Heart right ventricle (tissue), 16 donors: ENCODE measurements around the gene WDR45. TPM values are rescaled to one million over a fixed set of nuclear protein-coding genes. Genes with fewer than 3 reads are reported as not detected.
"Not testable (repeated sequence)": the region's sequence is repeated elsewhere in the genome, so short reads cannot be mapped to it uniquely, and the experiment has no call there.

Source experiments
- ATAC-seq, 8 donors: fragments of 200-7000 bp; cut with Tn5 transposase; one replicate each; pipeline ENCODE4 v1.9.1; 2020; ENCODE audit warnings: mild to moderate bottlenecking in 8 of 8, moderate library complexity in 8 of 8, moderate number of reproducible peaks in 1 of 8
- DNase-seq, 2 donors: peaks; one replicate each; pipeline ENCODE4 v3.0.0-alpha.2; 2020
- H3K27ac ChIP-seq, 10 donors: fragments of 200-600 bp; sonication (generic) in 2 of 10; one replicate each; pipeline versions ENCODE4 v1.5.0 to v1.8.0; 2020 to 2022; ENCODE audit warnings: mild to moderate bottlenecking in 3 of 10
- H3K27me3 ChIP-seq, 7 donors: fragments of 200-600 bp; one replicate each; pipeline ENCODE4 v1.8.0; 2021 to 2022; ENCODE audit warnings: mild to moderate bottlenecking in 2 of 7
- H3K36me3 ChIP-seq, 9 donors: fragments of 200-600 bp; sonication (generic) in 1 of 9; one replicate each; pipeline versions ENCODE4 v1.5.0 to v1.8.0; 2020 to 2022; ENCODE audit warnings: mild to moderate bottlenecking in 2 of 9
- H3K4me1 ChIP-seq, 9 donors: fragments of 200-600 bp; sonication (generic) in 1 of 9; one replicate each; pipeline versions ENCODE4 v1.5.0 to v1.8.0; 2020 to 2022; ENCODE audit warnings: mild to moderate bottlenecking in 4 of 9
- H3K4me3 ChIP-seq, 10 donors: fragments of 200-600 bp; sonication (generic) in 2 of 10; one replicate each; pipeline versions ENCODE4 v1.5.0 to v1.8.0; 2020 to 2022; ENCODE audit warnings: mild to moderate bottlenecking in 7 of 10, moderate library complexity in 2 of 10
- H3K9me3 ChIP-seq, 11 donors: fragments of 200-600 bp in 10 of 11; sonication (generic) in 2 of 11; one replicate each; pipeline versions ENCODE4 v1.5.0 to v1.8.0; 2013 to 2022; ENCODE audit warnings: mild to moderate bottlenecking in 2 of 11, control low read depth in 1 of 11, moderate library complexity in 1 of 11
- WGBS, 2 donors: extraction: QIAGEN DNeasy Blood & Tissue Kit; methylation state at CpG; one replicate each; pipeline ENCODE4 v1.1.7; 2013; ENCODE audit warnings: inconsistent platforms in 1 of 2; 5-methylcytosine and 5-hydroxymethylcytosine counted together
- intact Hi-C, 10 donors: fragments of 100-400 bp; cut with DNase I; formaldehyde crosslinking; loops; one replicate each; pipeline versions ENCODE4 v1.11.1 to v1.14.2; 2022
- long read RNA-seq, 3 donors: library from polyadenylated mRNA; unstranded; transcript quantifications; one replicate each; pipeline ENCODE4 v2.0.0, GENCODE V29; 2020 to 2021
- polyA plus RNA-seq, 2 donors: library from polyadenylated mRNA; stranded (reverse); fragments of 200-250 nt; gene quantifications; one replicate each; pipeline ENCODE4 v1.2.3, GENCODE V29; 2013
- total RNA-seq, 10 donors: library from RNA; stranded (reverse); fragmentation: NEBNext Ultra II Directional in 3 of 10; extraction: Animal tissue kit (Norgen Biotek cat#: 25700) in 3 of 10; gene quantifications; one replicate each; pipeline versions ENCODE4 v1.2.1 to v1.2.4, GENCODE V29; 2021 to 2023
- TF ChIP-seq, protein P1 (sequence below), 9 donors: fragments of 200-600 bp; sonication (generic) in 2 of 9; IDR thresholded peaks; one replicate each; pipeline versions ENCODE4 v1.5.0 to v1.8.0; 2021 to 2022; ENCODE audit warnings: antibody characterized with exemption in 9 of 9, mild to moderate bottlenecking in 5 of 9, moderate library complexity in 1 of 9
- donor health status: Arrhythmogenic right ventricular cardiomyopathy.
- donor health status: ischemic (EF 13 %, LVEDD 7.1; RV severe dilation, severe dysfunction).
- donor health status: healthy with polysubstance abuse.
- donor health status: DM: no; HTN: yes; CAD: no.
- donor health status: DM: no; HTN: no; CAD: no.
- donor health status: ischemic (EF 25% LVEDD 6.9; RV normal size, moderate dysfunction).
- donor health status: ischemic (EF 25% LVEDD 5.7; RV mildly dilated, moderate dysfunction).
- donor health status: healthy.
- donor health status: DM: yes; HTN: yes; CAD: no.
- donor health status: Ischemic cardiomyopathy.
- donor health status: ischemic (EF 35%, LVEDD 5.7; RV mildly dilated, moderate dysfunction).
- donor health status: nonischemic (EF 11% LVEDD 7.7; RV severe dilation, severe dysfunction).
- donor health status: DM: yes; HTN: yes; CAD: no.
- donor health status: PGD.
- donor health status: ischemic (EF 29% LVEDD 5.4; RV normal size, mild dysfunction).
- donor health status: nonischemic (EF 23%, LVEDD 6.1; RV moderate dilation, normal function).

WDR45 gene
- total RNA-seq, result 10 to 100 TPM; 45.7 to 84.7 (median 60.6) TPM
- 100 to 1,000 TPM in 1 of 2 donors, 10 to 100 TPM in 1; 87.7 to 107 TPM for polyA plus RNA-seq
- long read RNA-seq, donor 1, transcript WDR45-224 (10 exons, 1,301 nt), result minor isoform, 11 of 110 reads
- long read RNA-seq, donor 1, transcript WDR45-207 (11 exons, 1,639 nt), result major isoform, 37 of 110 reads
- long read RNA-seq, donor 1, partial matches to known transcripts, result 15 of 110 reads
- long read RNA-seq, donor 1, other reads (novel, unspliced or antisense), result 40 of 110 reads
- long read RNA-seq, donor 2, transcript WDR45-207 (11 exons, 1,639 nt), result major isoform, 26 of 78 reads
- long read RNA-seq, donor 2, transcript WDR45-206 (11 exons, 1,381 nt), result minor isoform, 7 of 78 reads
- long read RNA-seq, donor 2, transcript WDR45-224 (10 exons, 1,301 nt), result minor isoform, 6 of 78 reads
- long read RNA-seq, donor 2, partial matches to known transcripts, result 10 of 78 reads
- long read RNA-seq, donor 2, other reads (novel, unspliced or antisense), result 27 of 78 reads
- long read RNA-seq, donor 3, transcript WDR45-206 (11 exons, 1,381 nt), result minor isoform, 5 of 76 reads
- long read RNA-seq, donor 3, transcript WDR45-207 (11 exons, 1,639 nt), result major isoform, 32 of 76 reads
- long read RNA-seq, donor 3, transcript WDR45-224 (10 exons, 1,301 nt), result minor isoform, 7 of 76 reads
- long read RNA-seq, donor 3, partial matches to known transcripts, result 10 of 76 reads
- long read RNA-seq, donor 3, other reads (novel, unspliced or antisense), result 20 of 76 reads

DNA sequence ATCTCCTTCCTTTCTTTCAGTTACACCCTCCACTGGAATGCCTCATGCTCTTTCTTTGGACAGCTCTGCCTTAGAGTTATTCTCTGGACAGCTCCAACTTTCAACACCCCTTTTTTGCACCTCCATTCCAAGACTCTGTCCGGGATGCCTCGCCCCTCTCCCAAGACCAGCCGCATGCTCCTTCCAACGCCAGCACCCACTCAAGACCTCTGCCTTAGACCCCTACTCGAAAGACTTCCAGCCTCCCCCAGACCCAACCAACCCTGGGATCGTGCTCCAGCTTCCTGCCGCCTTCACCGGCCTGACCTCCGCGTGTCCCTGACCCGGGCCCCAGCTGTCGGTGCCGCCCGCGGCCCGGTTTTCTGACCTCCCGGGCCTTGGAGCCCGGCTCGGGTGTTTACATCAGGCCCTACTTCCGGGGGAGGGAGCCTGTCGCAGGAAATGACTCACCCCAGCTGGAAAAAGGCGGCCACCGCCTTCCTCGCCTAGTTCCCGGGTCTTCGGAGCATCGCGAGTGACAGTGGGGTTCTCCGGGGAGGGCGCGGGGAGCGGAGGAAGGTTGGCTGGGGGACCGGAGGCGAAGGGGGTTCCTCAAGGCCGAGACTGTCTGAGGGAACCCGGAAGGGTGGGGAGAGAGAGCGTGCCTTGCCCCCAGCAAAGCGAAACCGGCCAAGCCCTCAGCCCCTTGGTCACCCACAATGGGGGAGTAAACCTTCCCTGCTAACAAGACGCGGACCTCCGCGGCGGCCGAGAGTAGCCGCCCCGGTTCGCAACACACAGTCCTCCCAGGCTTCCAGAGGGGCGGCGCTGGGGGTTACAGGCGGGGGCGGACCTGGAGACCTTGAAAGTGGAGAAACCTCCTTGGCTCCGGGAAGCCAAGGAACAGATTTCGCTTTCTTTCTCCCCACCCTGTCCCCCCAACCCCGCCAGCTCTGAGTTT lies at the start of gene WDR45:
WDR45 (minus strand) TSS at position 399 of the 940 bp plus-strand sequence. CDS start 1,792 bp downstream, outside the sequence.
- Histone ChIP-seq H3K4me3 (peak within 1 kb of the TSS; percentile 53 to 75 (median 68)), H3K4me1 (peaks cover 0 to 13% (median 0%) of the 10 kb centered on the region in 9 donors), H3K27ac (peak within 1 kb of the TSS; percentile 89 to 98 (median 95)), H3K36me3 (peaks cover 0 to 32% (median 0%) of the 10 kb centered on the region in 9 donors), H3K9me3 (no peaks in the 10 kb centered on the region), H3K27me3 (no peaks in the 10 kb centered on the region)
- intact Hi-C loops, result loop anchor here in 2 of 10 donors (2.0 to 5.0 kb wide), 2 partner anchors 21 to 37 kb away; partner anchors contain the start of gene TFE3 (in 1 of the 2)
- WGBS, 2 donors, result 0% methylated on average over 38 to 55 of the region's 55 CpGs
- ATAC-seq (peak; percentile 76 to 96 (median 93)), DNase-seq (peak; percentile 70 to 77)
- TF ChIP-seq, protein P1, sequence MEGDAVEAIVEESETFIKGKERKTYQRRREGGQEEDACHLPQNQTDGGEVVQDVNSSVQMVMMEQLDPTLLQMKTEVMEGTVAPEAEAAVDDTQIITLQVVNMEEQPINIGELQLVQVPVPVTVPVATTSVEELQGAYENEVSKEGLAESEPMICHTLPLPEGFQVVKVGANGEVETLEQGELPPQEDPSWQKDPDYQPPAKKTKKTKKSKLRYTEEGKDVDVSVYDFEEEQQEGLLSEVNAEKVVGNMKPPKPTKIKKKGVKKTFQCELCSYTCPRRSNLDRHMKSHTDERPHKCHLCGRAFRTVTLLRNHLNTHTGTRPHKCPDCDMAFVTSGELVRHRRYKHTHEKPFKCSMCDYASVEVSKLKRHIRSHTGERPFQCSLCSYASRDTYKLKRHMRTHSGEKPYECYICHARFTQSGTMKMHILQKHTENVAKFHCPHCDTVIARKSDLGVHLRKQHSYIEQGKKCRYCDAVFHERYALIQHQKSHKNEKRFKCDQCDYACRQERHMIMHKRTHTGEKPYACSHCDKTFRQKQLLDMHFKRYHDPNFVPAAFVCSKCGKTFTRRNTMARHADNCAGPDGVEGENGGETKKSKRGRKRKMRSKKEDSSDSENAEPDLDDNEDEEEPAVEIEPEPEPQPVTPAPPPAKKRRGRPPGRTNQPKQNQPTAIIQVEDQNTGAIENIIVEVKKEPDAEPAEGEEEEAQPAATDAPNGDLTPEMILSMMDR (IDR thresholded peaks at IDR 0.05), result no peak

GRCh38 chrX:49129427-49129826 lies 49.7 kb upstream of the WDR45 start:
- no peak overlapping the region for H3K27ac ChIP-seq
- no peaks in the 10 kb centered on the region for H3K9me3 ChIP-seq
- intact Hi-C loops, result no loop called here
- no peaks in the 10 kb centered on the region for H3K36me3 ChIP-seq
- 71 to 73% methylated on average over 4 of the region's 4 CpGs for WGBS, 2 donors
- ATAC-seq (no peak), DNase-seq (no peak)
- H3K27me3 ChIP-seq, result no peaks in the 10 kb centered on the region
- TF ChIP-seq, protein P1 (IDR thresholded peaks at IDR 0.05), result no peak
- no peak overlapping the region for H3K4me3 ChIP-seq
- H3K4me1 ChIP-seq, result peaks cover 0 to 3% (median 0%) of the 10 kb centered on the region in 9 donors

- H3K9me3 ChIP-seq, DNase-seq, H3K27ac ChIP-seq, intact Hi-C loops, H3K27me3 ChIP-seq, H3K36me3 ChIP-seq, H3K4me3 ChIP-seq, H3K4me1 ChIP-seq, ATAC-seq: not testable (repeated sequence)
- 88 to 94% methylated on average over 11 to 12 of the region's 13 CpGs for WGBS, 2 donors
Observed at GRCh38 chrX:49127742-49128258, 48.1 kb upstream of the WDR45 start.

DNA sequence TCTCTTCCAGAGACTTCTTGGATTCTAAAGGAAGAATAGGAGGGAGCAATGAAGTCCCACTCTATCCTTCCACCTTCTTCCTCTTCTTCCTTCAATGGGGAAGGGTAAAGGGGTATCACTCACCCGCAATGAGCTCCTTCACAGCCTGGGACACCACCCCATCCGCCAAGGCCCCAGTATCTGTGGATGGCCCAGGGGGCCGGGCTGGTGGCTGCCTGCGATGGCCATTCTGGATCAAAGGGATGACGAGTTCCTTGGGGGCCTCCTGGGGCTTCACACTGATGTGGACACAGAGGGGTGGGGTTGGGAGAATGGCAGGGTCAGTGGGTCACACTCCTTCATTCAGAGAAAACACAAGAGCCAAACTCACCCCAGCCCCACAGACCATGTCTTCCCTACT lies 42.8 kb upstream of the WDR45 start:
- peak overlapping the region in 1 of 10 donors; percentile 82 for H3K27ac ChIP-seq
- peaks cover 0 to 14% (median 2%) of the 10 kb centered on the region in 9 donors for H3K4me1 ChIP-seq
- TF ChIP-seq, protein P1 (IDR thresholded peaks at IDR 0.05), result no peak
- H3K4me3 ChIP-seq, result peak overlapping the region in 9 of 10 donors; percentile 59 to 93 (median 78)
- WGBS, 2 donors, result 77 to 89% methylated on average over 3 to 5 of the region's 5 CpGs
- no peaks in the 10 kb centered on the region for H3K9me3 ChIP-seq
- ATAC-seq (no peak), DNase-seq (no peak)
- H3K27me3 ChIP-seq, result peaks cover 0 to 4% (median 0%) of the 10 kb centered on the region in 7 donors
- peaks cover 0 to 40% (median 7%) of the 10 kb centered on the region in 9 donors for H3K36me3 ChIP-seq
- intact Hi-C loops, result loop anchor here in 2 of 10 donors (5.0 kb wide), 2 partner anchors 35 to 45 kb away; no protein-coding TSS in a partner anchor
